ENCODE measurements around the gene PPP5C.
"Not testable (repeated sequence)": the region's sequence is repeated elsewhere in the genome, so short reads cannot be mapped to it uniquely, and the experiment has no call there.

The PPP5C gene

GRCh38 chr19:46435009-46435408 is 88.1 kb downstream of the PPP5C start:
- TF ChIP-seq CTCF (conservative IDR thresholded peaks at IDR 0.05; ENCODE audit: low read depth) = no peak
- ChIA-PET CTCF (interaction anchor here (1.0 kb wide), 1 partner anchor 45 kb away, joined by 3 read pairs; no protein-coding TSS in a partner anchor), POLR2A (ENCODE audit: low non-redundant PET) (no interaction called here)
- no peak for DNase-seq (ENCODE audit: low spot score)
- no peak overlapping the region for H3K27ac ChIP-seq

- H3K27ac ChIP-seq; POLR2A ChIA-PET (ENCODE audit: low non-redundant PET); DNase-seq (ENCODE audit: low spot score): not testable (repeated sequence)
- CTCF ChIA-PET = interaction anchor here (1.0 kb wide), 1 partner anchor 44 kb away, joined by 3 read pairs; no protein-coding TSS in a partner anchor
These were observed 88.8 kb downstream of the PPP5C start for GRCh38 chr19:46435689-46436088.
